H1 (cell line): ENCODE results near the gene NACA. TPM values are rescaled to one million over a fixed set of nuclear protein-coding genes. Genes with fewer than 3 reads are reported as not detected.
A peak's percentile ranks its signal among the peaks of the same experiment; 100 is the strongest.

ENCODE experiments used
- ATF2 ChIP-seq: IDR thresholded peaks from 2 replicates; pipeline ENCODE4 v1.6.1; 2012; ENCODE audit warnings: low read length, inconsistent platforms
- EP300 ChIP-seq, 2 experiments: IDR thresholded peaks; 1 replicate in 1 of 2; 2 replicates in 1 of 2; pipeline ENCODE4 v1.6.1; 2011 to 2012; ENCODE audit warnings: low read depth in 2 of 2, low read length in 2 of 2, mild to moderate bottlenecking in 2 of 2, borderline replicate concordance in 1 of 2, inconsistent platforms in 1 of 2, moderate library complexity in 1 of 2
- HDAC2 ChIP-seq, 2 experiments: fragments of 300-600 bp in 1 of 2; sonication (generic) in 1 of 2; IDR thresholded peaks; 2 replicates each; pipeline ENCODE4 v1.6.1; 2011 to 2012; ENCODE audit warnings: low read depth in 2 of 2, low read length in 2 of 2, mild to moderate bottlenecking in 2 of 2, moderate library complexity in 2 of 2, borderline replicate concordance in 1 of 2, inconsistent platforms in 1 of 2
- KDM5A ChIP-seq: fragments of 200-600 bp; IDR thresholded peaks from 2 replicates; pipeline ENCODE4 v1.7.1; 2012; ENCODE audit warnings: mild to moderate bottlenecking, low read length, inconsistent platforms, mixed read lengths
- RFX5 ChIP-seq: IDR thresholded peaks from 2 replicates; pipeline ENCODE4 v1.6.1; 2011; ENCODE audit warnings: low read depth, low read length, improper control_type of control experiment, borderline replicate concordance
- SRF ChIP-seq: IDR thresholded peaks from 2 replicates; pipeline ENCODE4 v1.6.1; 2011; ENCODE audit warnings: mild to moderate bottlenecking, low read depth, low read length, moderate library complexity
- polyA plus RNA-seq, 7 experiments: library from polyadenylated mRNA; depleted of rRNA in 3 of 7; stranded (reverse) in 5 of 7; unstranded in 2 of 7; fragments of >200 nt in 5 of 7; fragments of 200-250 nt in 2 of 7; gene quantifications; 1 replicate in 5 of 7; 2 replicates in 1 of 7; 4 replicates in 1 of 7; pipeline versions ENCODE4 v1.2.1 to v1.2.3, GENCODE V29; 2011 to 2013; ENCODE audit warnings: missing spikeins in 2 of 7, mixed read lengths in 2 of 7
- total RNA-seq: library from RNA; stranded (reverse); fragmentation: NEBNext Ultra II Directional; extraction: Animal tissue kit (Norgen Biotek cat#: 25700); gene quantifications from 2 replicates; pipeline ENCODE4 v1.2.1, GENCODE V29; 2021

Gene NACA
- total and polyA plus RNA-seq, 2 of the 8 experiments (the other 6 are each of a cell fraction or from before 2014, with no cell fraction given): 511 to 1,063 TPM

GRCh38 chr12:56688129-56688845 is 36.8 kb downstream of the NACA start, which contains the start of gene PTGES3 (continued):
- TF ChIP-seq EP300 (IDR thresholded peaks at IDR 0.05; ENCODE audit: borderline replicate concordance in 1 of 2, low read depth in 2 of 2, low read length in 2 of 2) (peak in 1 of 2 experiments; percentile 5; a peak in 1 of 3 replicates), SRF (peak; percentile 27; the same call in 1 of the 2 replicates), RFX5 (0 out of 2 replicates have a peak, but pooled peaks have one; percentile 5), ATF2 (0 out of 2 replicates have a peak, but pooled peaks have one; percentile 69), HDAC2 (IDR thresholded peaks at IDR 0.05; ENCODE audit: borderline replicate concordance in 1 of 2, low read depth in 2 of 2, low read length in 2 of 2) (0 out of 4 replicates have a peak, but pooled peaks have one; percentile 22 to 68), KDM5A (0 out of 2 replicates have a peak, but pooled peaks have one; percentile 0)
- TF ChIP-seq, all 59 proteins: peak for 30
